ENCODE measurements around the gene PPARA.

Gene PPARA

GRCh38 chr22:46117206-46118199, 32.8 kb upstream of the PPARA start:
- TF ChIP-seq GATA2 (IDR thresholded peaks at IDR 0.05; ENCODE audit: low read depth, low read length) = no peak
- no peak for TF ChIP-seq GATA3 (IDR thresholded peaks at IDR 0.05; ENCODE audit: low read depth, low read length)

GRCh38 chr22:46119093-46119728, 31.1 kb upstream of the PPARA start:
- no peak for TF ChIP-seq GATA3 (IDR thresholded peaks at IDR 0.05; ENCODE audit: low read depth, low read length)
- TF ChIP-seq GATA2 (IDR thresholded peaks at IDR 0.05; ENCODE audit: low read depth, low read length) = no peak

- no peak for TF ChIP-seq GATA3 (IDR thresholded peaks at IDR 0.05; ENCODE audit: low read depth, low read length)
- TF ChIP-seq GATA2 (IDR thresholded peaks at IDR 0.05; ENCODE audit: low read depth, low read length) = no peak
These were observed 30.5 kb upstream of the PPARA start for GRCh38 chr22:46119729-46120419.

GRCh38 chr22:46120420-46120737, 29.9 kb upstream of the PPARA start:
- TF ChIP-seq GATA2 (IDR thresholded peaks at IDR 0.05; ENCODE audit: low read depth, low read length) (no peak), GATA3 (IDR thresholded peaks at IDR 0.05; ENCODE audit: low read depth, low read length) (no peak)

- TF ChIP-seq GATA3 (IDR thresholded peaks at IDR 0.05; ENCODE audit: low read depth, low read length) (no peak), GATA2 (IDR thresholded peaks at IDR 0.05; ENCODE audit: low read depth, low read length) (no peak)
These were observed 29.2 kb upstream of the PPARA start for GRCh38 chr22:46121079-46121478.

GRCh38 chr22:46121523-46122287, 28.6 kb upstream of the PPARA start:
- TF ChIP-seq GATA2 (IDR thresholded peaks at IDR 0.05; ENCODE audit: low read depth, low read length) (no peak), GATA3 (IDR thresholded peaks at IDR 0.05; ENCODE audit: low read depth, low read length) (no peak)

- no peak for TF ChIP-seq GATA3 (IDR thresholded peaks at IDR 0.05; ENCODE audit: low read depth, low read length)
- no peak for TF ChIP-seq GATA2 (IDR thresholded peaks at IDR 0.05; ENCODE audit: low read depth, low read length)
These were observed 27.8 kb upstream of the PPARA start for GRCh38 chr22:46122511-46122971.

- TF ChIP-seq GATA3 (IDR thresholded peaks at IDR 0.05; ENCODE audit: low read depth, low read length) = no peak
- TF ChIP-seq GATA2 (IDR thresholded peaks at IDR 0.05; ENCODE audit: low read depth, low read length) = no peak
These were observed 27.2 kb upstream of the PPARA start for GRCh38 chr22:46122980-46123693.

- no peak for TF ChIP-seq GATA2 (IDR thresholded peaks at IDR 0.05; ENCODE audit: low read depth, low read length)
These were observed 26.5 kb upstream of the PPARA start for GRCh38 chr22:46123694-46124382.

GRCh38 chr22:46124383-46125144, 25.8 kb upstream of the PPARA start:
- TF ChIP-seq GATA3 (IDR thresholded peaks at IDR 0.05; ENCODE audit: low read depth, low read length) = no peak

GRCh38 chr22:46125311-46125710, 25.0 kb upstream of the PPARA start:
- TF ChIP-seq GATA2 (IDR thresholded peaks at IDR 0.05; ENCODE audit: low read depth, low read length) (no peak), GATA3 (IDR thresholded peaks at IDR 0.05; ENCODE audit: low read depth, low read length) (no peak)

Data from SH-SY5Y (cell line).